Transverse colon (tissue), 4 donors: ENCODE results near the gene CCDC154. TPM values are rescaled to one million over a fixed set of nuclear protein-coding genes. Genes with fewer than 3 reads are reported as not detected.

Source experiments
- DNase-seq: peaks from one replicate; pipeline ENCODE4 v3.0.0-alpha.2; 2019
- H3K27ac ChIP-seq, 4 donors: fragments of 200-600 bp; sonication (generic); 2 replicates each; pipeline ENCODE4 v1.5.1; 2016 to 2018; ENCODE audit warnings: inconsistent platforms in 4 of 4
- H3K27me3 ChIP-seq: fragments of 200-600 bp; sonication (generic); 2 replicates; pipeline ENCODE4 v1.5.1; 2017; ENCODE audit warnings: inconsistent platforms
- H3K36me3 ChIP-seq, 4 donors: fragments of 200-600 bp; sonication (generic); 2 replicates each; pipeline ENCODE4 v1.5.1; 2017 to 2019; ENCODE audit warnings: inconsistent platforms in 4 of 4
- H3K4me1 ChIP-seq, 4 donors: fragments of 200-600 bp; sonication (generic); 2 replicates each; pipeline ENCODE4 v1.5.1; 2017 to 2020; ENCODE audit warnings: inconsistent platforms in 4 of 4
- H3K4me3 ChIP-seq, 4 donors: fragments of 200-600 bp; sonication (generic); 1 replicate in 1 of 4; 2 replicates in 3 of 4; pipeline versions ENCODE4 v1.5.1 to v1.6.1; 2017 to 2019; ENCODE audit warnings: inconsistent platforms in 4 of 4
- H3K9me3 ChIP-seq, 2 donors: fragments of 200-600 bp; sonication (generic); 2 replicates each; pipeline ENCODE4 v1.5.1; 2017 to 2019; ENCODE audit warnings: inconsistent platforms in 2 of 2
- EP300 ChIP-seq: sonication (generic); formaldehyde crosslinking; IDR thresholded peaks from one replicate; pipeline ENCODE4 v1.6.1; 2017; ENCODE audit warnings: antibody characterized with exemption, low read depth
- POLR2A ChIP-seq: fragments of 450-650 bp; IDR thresholded peaks from one replicate; pipeline ENCODE4 v1.6.1; 2016; ENCODE audit warnings: antibody characterized with exemption, mild to moderate bottlenecking, moderate library complexity
- POLR2AphosphoS5 ChIP-seq, 3 donors: sonication (generic); formaldehyde crosslinking; IDR thresholded peaks; one replicate each; pipeline ENCODE4 v1.6.1; 2016; ENCODE audit warnings: antibody characterized with exemption in 3 of 3
- WGBS, 2 donors: methylation state at CpG; one replicate each; pipeline ENCODE4 v1.1.5; 2018; ENCODE audit warnings: low coverage in 1 of 2; 5-methylcytosine and 5-hydroxymethylcytosine counted together
- in situ Hi-C, 4 donors: fragments of 200-750 bp; cut with MboI; loops; one replicate each; pipeline versions ENCODE4 v1.15.0 to v1.15.1; 2017; ENCODE audit warnings: low sequenced_read_pairs in 3 of 4, low pct_ligation_motif_present in 1 of 4, low pct_unique_long_range_greater_than_20kb in 1 of 4
- intact Hi-C: fragments of 100-400 bp; cut with DNase I; formaldehyde crosslinking; loops from one replicate; pipeline ENCODE4 v1.15.1; 2023; ENCODE audit warnings: low total_unique reads
- total RNA-seq, 4 donors: library from RNA; depleted of rRNA; stranded (reverse); fragments of >200 nt; gene quantifications; one replicate each; pipeline ENCODE4 v1.1.0, GENCODE V29; 2016
- TF ChIP-seq, protein P1 (sequence below), 5 experiments: fragments of 200-600 bp in 3 of 5; fragments of 450-650 bp in 2 of 5; sonication (generic) in 3 of 5; IDR thresholded peaks; 1 replicate in 2 of 5; 2 replicates in 3 of 5; pipeline ENCODE4 v1.5.1; 2016 to 2017; ENCODE audit warnings: antibody characterized with exemption in 5 of 5, inconsistent platforms in 3 of 5, mild to moderate bottlenecking in 2 of 5, moderate library complexity in 1 of 5

Gene CCDC154
- total RNA-seq, 4 donors from 2014 or later, result 0.16 to 0.41 TPM; not detected in 2

DNA sequence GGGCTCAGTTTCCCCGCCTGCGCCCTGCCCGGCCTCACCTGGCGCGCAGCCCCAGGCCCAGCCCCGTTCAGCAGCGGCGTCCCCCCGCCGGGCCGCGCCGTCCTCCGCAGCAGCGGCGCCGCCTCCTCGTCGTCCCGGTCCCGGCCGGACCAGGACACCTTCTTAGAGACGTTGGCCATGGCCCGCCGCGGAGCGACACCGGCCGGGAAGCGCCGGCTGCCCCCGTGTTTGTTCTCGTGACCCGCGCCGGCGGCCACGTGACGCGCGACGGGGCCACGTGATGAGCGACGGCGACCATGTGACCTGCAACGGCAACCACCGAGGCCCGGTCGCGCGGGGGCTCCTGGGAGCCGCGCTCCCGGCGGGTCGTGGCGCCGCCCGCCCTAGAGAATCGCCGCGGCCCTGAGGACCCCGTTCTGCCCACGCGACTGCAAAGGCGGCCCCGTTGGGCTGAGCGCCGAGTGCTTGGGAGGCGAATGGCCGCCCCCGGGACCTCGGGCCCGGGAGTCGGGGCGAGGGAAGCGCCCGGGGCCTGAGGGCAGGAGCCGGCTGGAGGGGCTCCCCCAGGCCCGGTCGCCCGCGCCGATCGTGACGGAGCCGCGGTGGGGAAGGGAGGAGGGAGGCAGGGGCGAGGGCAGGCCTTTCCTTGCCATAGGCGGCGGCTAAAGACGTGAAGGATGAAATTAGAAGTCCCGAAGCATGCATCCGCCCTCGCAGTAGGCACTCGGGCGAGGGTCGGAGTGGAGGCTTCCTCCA lies 30.6 kb upstream of the CCDC154 start, which contains the start of gene CLCN7:
CLCN7 (minus strand) TSS at position 233 of the 756 bp plus-strand sequence; CDS start at position 179, 54 bp downstream.
- Histone ChIP-seq H3K27ac (peak within 1 kb of the TSS; percentile 89 to 94 (median 91)), H3K4me1 (peaks cover 13 to 37% (median 20%) of the 10 kb centered on the region in 4 donors), H3K9me3 (no peaks in the 10 kb centered on the region), H3K27me3 (no peaks in the 10 kb centered on the region), H3K4me3 (peak within 1 kb of the TSS; percentile 73 to 98 (median 86)), H3K36me3 (no peaks in the 10 kb centered on the region)
- 1 to 2% methylated on average over 9 to 77 of the region's 99 CpGs for WGBS, 2 donors
- peak; percentile 93 for DNase-seq
- peak; percentile 89 to 94 (median 93) for TF ChIP-seq POLR2AphosphoS5 (IDR thresholded peaks at IDR 0.05)
- peak; percentile 93 for TF ChIP-seq POLR2A
- TF ChIP-seq, protein P1, sequence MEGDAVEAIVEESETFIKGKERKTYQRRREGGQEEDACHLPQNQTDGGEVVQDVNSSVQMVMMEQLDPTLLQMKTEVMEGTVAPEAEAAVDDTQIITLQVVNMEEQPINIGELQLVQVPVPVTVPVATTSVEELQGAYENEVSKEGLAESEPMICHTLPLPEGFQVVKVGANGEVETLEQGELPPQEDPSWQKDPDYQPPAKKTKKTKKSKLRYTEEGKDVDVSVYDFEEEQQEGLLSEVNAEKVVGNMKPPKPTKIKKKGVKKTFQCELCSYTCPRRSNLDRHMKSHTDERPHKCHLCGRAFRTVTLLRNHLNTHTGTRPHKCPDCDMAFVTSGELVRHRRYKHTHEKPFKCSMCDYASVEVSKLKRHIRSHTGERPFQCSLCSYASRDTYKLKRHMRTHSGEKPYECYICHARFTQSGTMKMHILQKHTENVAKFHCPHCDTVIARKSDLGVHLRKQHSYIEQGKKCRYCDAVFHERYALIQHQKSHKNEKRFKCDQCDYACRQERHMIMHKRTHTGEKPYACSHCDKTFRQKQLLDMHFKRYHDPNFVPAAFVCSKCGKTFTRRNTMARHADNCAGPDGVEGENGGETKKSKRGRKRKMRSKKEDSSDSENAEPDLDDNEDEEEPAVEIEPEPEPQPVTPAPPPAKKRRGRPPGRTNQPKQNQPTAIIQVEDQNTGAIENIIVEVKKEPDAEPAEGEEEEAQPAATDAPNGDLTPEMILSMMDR (IDR thresholded peaks at IDR 0.05), result no peak
- in situ Hi-C loops, result no loop called here
- intact Hi-C loops, result no loop called here

DNA sequence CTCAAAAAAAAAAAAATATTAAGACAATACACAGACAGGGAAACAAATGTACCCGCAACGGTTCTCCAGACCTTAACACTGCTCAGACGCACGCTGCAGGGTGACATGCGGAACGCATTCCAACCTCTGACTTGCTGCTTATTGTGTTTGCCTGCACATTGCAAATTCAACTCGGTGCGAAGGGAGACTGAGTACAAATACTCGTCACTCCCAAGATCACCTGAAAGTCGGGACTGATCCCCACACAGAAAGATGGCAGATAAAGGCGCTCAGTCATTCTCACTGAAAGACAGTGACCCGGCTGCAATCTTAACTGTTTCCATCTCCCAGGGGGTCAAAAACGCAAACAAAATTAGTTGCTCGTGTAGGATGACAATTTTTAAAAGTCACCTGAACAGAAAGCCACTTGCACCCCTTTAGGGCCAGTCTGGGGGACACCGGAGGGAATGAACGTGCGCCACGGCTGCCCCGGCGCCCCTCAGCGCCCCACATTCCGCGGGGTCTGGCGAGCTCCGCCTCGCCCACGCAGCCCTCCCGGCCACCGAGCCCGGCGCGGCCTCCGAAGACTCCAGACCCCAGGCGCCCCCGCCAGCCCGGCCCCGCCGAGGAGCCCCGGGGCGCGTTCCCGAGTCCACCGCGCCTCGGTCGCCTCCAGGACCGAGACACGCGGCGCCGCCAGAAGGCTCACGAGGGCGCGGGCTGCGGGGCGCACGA lies 29.9 kb upstream of the CCDC154 start:
- Histone ChIP-seq H3K9me3 (no peaks in the 10 kb centered on the region), H3K4me3 (peak overlapping the region; percentile 73 to 98 (median 86)), H3K27me3 (no peaks in the 10 kb centered on the region), H3K36me3 (no peaks in the 10 kb centered on the region), H3K27ac (peak overlapping the region; percentile 89 to 94 (median 91)), H3K4me1 (peaks cover 13 to 39% (median 20%) of the 10 kb centered on the region in 4 donors)
- in situ Hi-C loops (no loop called here), intact Hi-C loops (no loop called here)
- DNase-seq, result no peak
- 19 to 61% methylated on average over 10 to 27 of the region's 57 CpGs for WGBS, 2 donors
- TF ChIP-seq POLR2A (no peak), POLR2AphosphoS5 (IDR thresholded peaks at IDR 0.05) (no peak), EP300 (no peak)
- TF ChIP-seq, protein P1 (IDR thresholded peaks at IDR 0.05), result no peak

DNA sequence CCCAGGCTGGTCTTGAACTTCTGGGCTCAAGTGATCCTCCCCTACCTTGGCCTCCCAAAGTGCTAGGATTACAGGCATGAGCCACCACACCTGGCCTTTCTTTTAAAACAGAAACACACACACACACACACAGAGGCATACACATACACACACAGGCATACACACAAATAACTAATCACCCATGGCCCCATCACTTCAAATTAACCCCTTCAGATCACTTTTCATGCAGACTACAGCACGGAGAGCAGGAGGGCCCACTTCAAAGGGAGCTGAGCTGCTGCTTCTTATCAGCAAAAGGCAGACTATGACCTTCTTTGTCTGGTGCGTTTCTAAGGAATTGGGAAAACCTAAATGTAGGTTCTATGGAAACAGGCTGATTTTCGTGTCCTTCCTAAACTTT lies 28.6 kb upstream of the CCDC154 start:
- H3K4me3 ChIP-seq, result no peak overlapping the region
- intact Hi-C loops (no loop called here), in situ Hi-C loops (no loop called here)
- peaks cover 13 to 39% (median 20%) of the 10 kb centered on the region in 4 donors for H3K4me1 ChIP-seq
- H3K9me3 ChIP-seq, result no peaks in the 10 kb centered on the region
- 58 to 77% methylated on average over 3 of the region's 3 CpGs for WGBS, 2 donors
- no peaks in the 10 kb centered on the region for H3K36me3 ChIP-seq
- no peak overlapping the region for H3K27ac ChIP-seq
- DNase-seq, result no peak
- no peaks in the 10 kb centered on the region for H3K27me3 ChIP-seq
- no peak for TF ChIP-seq POLR2A
- TF ChIP-seq EP300, result no peak
- TF ChIP-seq POLR2AphosphoS5 (IDR thresholded peaks at IDR 0.05), result no peak
- TF ChIP-seq, protein P1 (IDR thresholded peaks at IDR 0.05), result no peak

DNA sequence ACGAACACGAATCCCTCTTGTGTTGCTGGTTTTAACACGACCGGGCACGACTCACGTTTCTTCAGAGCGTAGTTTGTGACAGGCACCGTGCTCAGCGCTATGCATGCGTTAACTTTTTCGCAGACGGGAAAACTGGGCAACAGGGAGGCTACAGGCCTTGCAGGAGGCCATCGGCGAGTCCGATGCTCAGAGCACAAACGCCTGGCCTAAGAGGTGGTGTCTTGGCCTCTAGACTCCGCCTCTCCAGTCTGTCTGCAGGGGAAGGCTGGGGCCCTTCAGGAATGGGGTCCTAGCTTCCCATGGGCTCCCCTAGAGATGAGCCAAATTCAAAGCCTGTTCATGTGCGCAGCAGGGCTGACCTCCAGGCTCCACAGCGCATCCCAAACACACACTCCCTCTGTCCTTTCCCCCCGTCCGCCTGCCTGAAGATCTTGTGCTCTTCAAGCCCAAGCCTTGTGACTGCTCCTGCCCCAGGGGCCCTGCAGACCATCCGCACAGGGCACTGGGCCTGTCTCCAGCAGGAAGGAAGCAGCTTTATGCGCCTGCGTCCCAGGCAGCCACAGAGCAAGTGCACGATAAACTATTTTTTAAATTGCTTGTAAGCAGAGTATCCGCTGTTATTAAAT lies 27.3 kb upstream of the CCDC154 start:
- 83 to 87% methylated on average over 8 to 26 of the region's 26 CpGs for WGBS, 2 donors
- H3K9me3 ChIP-seq, result no peaks in the 10 kb centered on the region
- H3K27ac ChIP-seq, result peak overlapping the region in 3 of 4 donors; percentile 11 to 17 (median 17)
- H3K27me3 ChIP-seq, result no peaks in the 10 kb centered on the region
- H3K4me1 ChIP-seq, result peaks cover 13 to 39% (median 20%) of the 10 kb centered on the region in 4 donors
- H3K36me3 ChIP-seq, result no peaks in the 10 kb centered on the region
- TF ChIP-seq POLR2AphosphoS5 (IDR thresholded peaks at IDR 0.05), result no peak
- TF ChIP-seq POLR2A, result no peak
- no peak overlapping the region for H3K4me3 ChIP-seq
- in situ Hi-C loops, result no loop called here
- no peak for DNase-seq
- intact Hi-C loops, result no loop called here
